Measurements from ENCODE around the gene MARCHF3. TPM values are rescaled to one million over a fixed set of nuclear protein-coding genes. Genes with fewer than 3 reads are reported as not detected.

The MARCHF3 gene
- total RNA-seq, 1 experiment from 2014 or later = 0.61 TPM

DNA sequence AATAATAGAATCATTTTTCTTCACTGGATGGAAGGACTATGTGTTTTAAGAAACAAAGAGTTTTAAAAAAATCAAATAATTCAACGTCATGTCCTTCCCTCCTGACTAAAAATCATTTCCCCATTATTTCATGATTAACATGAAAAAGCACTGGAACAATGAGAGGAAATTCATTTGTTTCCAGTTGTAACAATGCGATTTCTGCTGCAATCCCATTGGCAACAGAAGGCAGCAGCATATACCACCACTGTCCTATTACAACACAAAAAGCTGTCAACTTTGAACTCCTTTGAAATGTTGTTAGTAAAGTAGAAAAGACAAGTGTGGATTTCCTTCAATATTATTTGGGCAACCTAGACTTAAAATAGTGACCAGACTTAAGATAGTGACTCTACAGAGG lies 39.9 kb upstream of the MARCHF3 start:
- H3K27me3 ChIP-seq (replicated peaks; ENCODE audit: control insufficient read depth, insufficient read depth, low read length) = no peaks in the 10 kb centered on the region
- TF ChIP-seq, protein P1, sequence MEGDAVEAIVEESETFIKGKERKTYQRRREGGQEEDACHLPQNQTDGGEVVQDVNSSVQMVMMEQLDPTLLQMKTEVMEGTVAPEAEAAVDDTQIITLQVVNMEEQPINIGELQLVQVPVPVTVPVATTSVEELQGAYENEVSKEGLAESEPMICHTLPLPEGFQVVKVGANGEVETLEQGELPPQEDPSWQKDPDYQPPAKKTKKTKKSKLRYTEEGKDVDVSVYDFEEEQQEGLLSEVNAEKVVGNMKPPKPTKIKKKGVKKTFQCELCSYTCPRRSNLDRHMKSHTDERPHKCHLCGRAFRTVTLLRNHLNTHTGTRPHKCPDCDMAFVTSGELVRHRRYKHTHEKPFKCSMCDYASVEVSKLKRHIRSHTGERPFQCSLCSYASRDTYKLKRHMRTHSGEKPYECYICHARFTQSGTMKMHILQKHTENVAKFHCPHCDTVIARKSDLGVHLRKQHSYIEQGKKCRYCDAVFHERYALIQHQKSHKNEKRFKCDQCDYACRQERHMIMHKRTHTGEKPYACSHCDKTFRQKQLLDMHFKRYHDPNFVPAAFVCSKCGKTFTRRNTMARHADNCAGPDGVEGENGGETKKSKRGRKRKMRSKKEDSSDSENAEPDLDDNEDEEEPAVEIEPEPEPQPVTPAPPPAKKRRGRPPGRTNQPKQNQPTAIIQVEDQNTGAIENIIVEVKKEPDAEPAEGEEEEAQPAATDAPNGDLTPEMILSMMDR (IDR thresholded peaks at IDR 0.05; ENCODE audit: insufficient read depth in 1 of 2, low read depth in 1 of 2, low read length in 1 of 2, severe bottlenecking in 1 of 2, unreplicated experiment in 1 of 2) = no peak
- Mint-ChIP-seq H3K27me3 (ENCODE audit: insufficient read depth, unreplicated experiment) (no peaks in the 10 kb centered on the region), H3K27ac (ENCODE audit: unreplicated experiment) (no peak overlapping the region), H3K4me3 (ENCODE audit: unreplicated experiment) (no peak overlapping the region), H3K4me1 (ENCODE audit: low read depth, unreplicated experiment) (peaks cover 9% of the 10 kb centered on the region), H3K36me3 (ENCODE audit: insufficient read depth, unreplicated experiment) (no peaks in the 10 kb centered on the region), H3K9me3 (ENCODE audit: unreplicated experiment) (no peaks in the 10 kb centered on the region)
- no TSS peak for BruUV-seq (replicated peaks)
- H3K4me3 ChIP-seq (ENCODE audit: low read depth, low read length) = no peak overlapping the region
- H3K9me3 ChIP-seq = no peaks in the 10 kb centered on the region
- POLR2A ChIA-PET = no interaction called here
- no peak for DNase-seq
- intact Hi-C loops (cut with micrococcal nuclease; ENCODE audit: unreplicated experiment) = loop anchor here (5.0 to 10.0 kb wide), 3 partner anchors 38 to 245 kb away; partner anchors contain the start of gene MARCHF3
- H3K36me3 ChIP-seq (ENCODE audit: control insufficient read depth, insufficient read depth, low read length) = no peaks in the 10 kb centered on the region
- 0 out of 2 replicates have a peak, but pooled peaks cover 5% of the 10 kb centered on the region for H3K4me1 ChIP-seq
- CTCF ChIA-PET = no interaction called here

DNA sequence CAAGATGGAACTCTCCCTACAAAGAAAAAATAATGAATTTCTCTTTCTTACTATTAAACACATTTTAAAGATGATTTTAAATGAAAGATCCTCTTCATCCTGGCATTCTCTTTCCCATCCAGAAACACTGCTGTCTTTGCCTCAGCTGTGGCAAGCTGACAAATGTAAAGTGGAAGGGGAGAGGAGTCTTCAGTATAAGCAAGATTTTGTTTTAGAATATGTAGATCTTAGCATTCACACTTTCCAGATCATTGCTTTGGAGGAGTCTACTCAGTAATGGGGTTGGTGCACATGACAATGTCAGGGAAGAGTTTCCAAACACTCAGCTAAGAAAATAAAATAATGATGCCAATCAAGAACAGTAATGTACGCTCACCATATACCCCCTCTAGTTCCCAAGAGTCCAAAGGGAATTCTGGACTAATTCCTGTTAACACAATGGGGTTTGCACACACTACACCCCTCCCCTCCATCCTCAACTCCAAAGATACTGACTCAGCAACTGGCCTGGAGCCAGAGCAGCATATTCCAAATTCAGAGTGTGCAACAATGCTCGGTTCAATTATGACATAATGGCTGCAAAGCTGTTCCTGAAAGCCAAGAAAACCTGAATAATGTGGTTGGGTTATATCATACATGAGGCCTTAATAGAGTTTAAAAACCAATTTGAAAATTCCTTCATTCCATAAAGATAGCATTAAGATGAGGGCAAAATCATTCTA lies 38.3 kb upstream of the MARCHF3 start:
- Histone ChIP-seq H3K4me3 (ENCODE audit: low read depth, low read length) (no peak overlapping the region), H3K4me1 (no peaks in the 10 kb centered on the region), H3K9me3 (no peaks in the 10 kb centered on the region), H3K27me3 (replicated peaks; ENCODE audit: control insufficient read depth, insufficient read depth, low read length) (no peaks in the 10 kb centered on the region), H3K36me3 (ENCODE audit: control insufficient read depth, insufficient read depth, low read length) (no peaks in the 10 kb centered on the region)
- DNase-seq = no peak
- Mint-ChIP-seq H3K4me1 (ENCODE audit: low read depth, unreplicated experiment) (peaks cover 1% of the 10 kb centered on the region), H3K27me3 (ENCODE audit: insufficient read depth, unreplicated experiment) (no peaks in the 10 kb centered on the region), H3K27ac (ENCODE audit: unreplicated experiment) (no peak overlapping the region), H3K4me3 (ENCODE audit: unreplicated experiment) (no peak overlapping the region), H3K36me3 (ENCODE audit: insufficient read depth, unreplicated experiment) (no peaks in the 10 kb centered on the region), H3K9me3 (ENCODE audit: unreplicated experiment) (no peaks in the 10 kb centered on the region)
- POLR2A ChIA-PET = no interaction called here
- BruUV-seq (replicated peaks) = no TSS peak
- CTCF ChIA-PET = no interaction called here
- intact Hi-C loops (cut with micrococcal nuclease; ENCODE audit: unreplicated experiment) = no loop called here
- TF ChIP-seq, protein P1 (IDR thresholded peaks at IDR 0.05; ENCODE audit: insufficient read depth in 1 of 2, low read depth in 1 of 2, low read length in 1 of 2, severe bottlenecking in 1 of 2, unreplicated experiment in 1 of 2) = no peak

DNA sequence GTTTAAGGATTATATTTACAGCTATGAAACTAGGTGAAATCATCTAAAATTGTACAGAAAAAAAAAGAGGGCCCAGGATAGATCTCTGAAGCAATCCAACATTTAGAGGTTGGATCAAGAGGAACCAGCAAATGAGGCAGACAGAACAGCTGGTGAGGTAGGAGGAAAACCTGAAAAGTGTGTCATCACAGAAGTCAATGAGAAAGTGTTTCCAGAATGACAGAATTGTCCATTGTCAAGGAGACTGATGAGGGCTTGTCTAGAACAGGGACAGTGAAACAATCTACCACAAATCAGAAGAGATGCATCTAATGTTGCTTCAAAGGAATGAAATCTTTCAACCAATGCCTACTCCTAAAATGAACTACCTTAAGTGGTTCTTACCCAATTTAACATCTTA lies 36.4 kb upstream of the MARCHF3 start:
- Mint-ChIP-seq H3K27ac (ENCODE audit: unreplicated experiment) (no peak overlapping the region), H3K27me3 (ENCODE audit: insufficient read depth, unreplicated experiment) (no peaks in the 10 kb centered on the region), H3K9me3 (ENCODE audit: unreplicated experiment) (no peaks in the 10 kb centered on the region), H3K4me1 (ENCODE audit: low read depth, unreplicated experiment) (no peaks in the 10 kb centered on the region), H3K36me3 (ENCODE audit: insufficient read depth, unreplicated experiment) (no peaks in the 10 kb centered on the region), H3K4me3 (ENCODE audit: unreplicated experiment) (no peak overlapping the region)
- H3K4me3 ChIP-seq (ENCODE audit: low read depth, low read length) = no peak overlapping the region
- no peaks in the 10 kb centered on the region for H3K4me1 ChIP-seq
- no TSS peak for BruUV-seq (replicated peaks)
- CTCF ChIA-PET = no interaction called here
- TF ChIP-seq, protein P1 (IDR thresholded peaks at IDR 0.05; ENCODE audit: insufficient read depth in 1 of 2, low read depth in 1 of 2, low read length in 1 of 2, severe bottlenecking in 1 of 2, unreplicated experiment in 1 of 2) = no peak
- no peak for DNase-seq
- no peaks in the 10 kb centered on the region for H3K9me3 ChIP-seq
- H3K36me3 ChIP-seq (ENCODE audit: control insufficient read depth, insufficient read depth, low read length) = no peaks in the 10 kb centered on the region
- no peaks in the 10 kb centered on the region for H3K27me3 ChIP-seq (replicated peaks; ENCODE audit: control insufficient read depth, insufficient read depth, low read length)
- POLR2A ChIA-PET = no interaction called here
- intact Hi-C loops (cut with micrococcal nuclease; ENCODE audit: unreplicated experiment) = no loop called here
